Stimulated activated CD8-positive, alpha-beta memory T cell treated with anti-CD3 and anti-CD28 coated beads, Interleukin-2, amount 100 ng/mL, for 48 hours (primary cell): ENCODE results near the gene DLG2.

Source experiments
- DNase-seq, 2 donors: peaks; one replicate each; pipeline ENCODE4 v3.0.0-alpha.2; 2020; ENCODE audit warnings: low read depth in 2 of 2

The DLG2 gene

DNA sequence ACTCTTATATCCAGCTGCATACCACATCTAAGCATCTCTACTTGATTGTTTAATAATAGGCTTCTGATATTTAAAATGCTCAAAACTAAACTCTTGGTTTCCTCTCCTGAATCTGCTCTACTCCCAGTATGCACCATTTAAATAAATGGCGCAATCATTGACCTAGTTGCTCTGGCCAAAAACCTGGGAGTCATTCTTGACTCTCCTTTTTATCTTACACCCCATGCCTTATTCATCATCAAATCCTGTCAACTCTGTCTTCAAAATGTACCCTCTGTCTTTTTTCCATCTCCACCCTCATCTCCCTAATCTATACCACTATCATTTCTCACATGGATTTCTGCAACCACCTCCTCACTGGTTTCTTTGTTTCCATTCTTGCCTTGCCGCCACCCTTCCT is 1941.4 kb downstream of the DLG2 start:
- DNase-seq, result no peak

- no peak for DNase-seq
These were observed 1943.1 kb downstream of the DLG2 start for GRCh38 chr11:83684071-83684470.

DNA sequence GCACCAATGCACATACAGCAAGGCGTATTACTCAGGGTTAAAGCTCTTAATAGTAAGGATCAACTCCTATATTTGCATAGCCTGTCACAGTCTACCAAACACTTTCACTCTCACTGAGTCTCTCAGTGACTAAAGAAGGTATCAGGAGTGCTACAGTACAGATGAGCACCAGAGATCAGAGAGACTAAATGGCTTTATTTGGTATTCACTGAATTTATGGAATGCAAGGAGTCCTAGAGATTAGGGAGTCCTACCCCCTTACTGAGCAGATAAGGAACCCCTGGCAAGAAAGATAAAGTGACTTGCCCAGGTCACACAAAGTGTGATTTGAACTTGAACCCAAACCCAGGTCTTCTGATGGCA is 1944.6 kb downstream of the DLG2 start:
- no peak for DNase-seq

DNA sequence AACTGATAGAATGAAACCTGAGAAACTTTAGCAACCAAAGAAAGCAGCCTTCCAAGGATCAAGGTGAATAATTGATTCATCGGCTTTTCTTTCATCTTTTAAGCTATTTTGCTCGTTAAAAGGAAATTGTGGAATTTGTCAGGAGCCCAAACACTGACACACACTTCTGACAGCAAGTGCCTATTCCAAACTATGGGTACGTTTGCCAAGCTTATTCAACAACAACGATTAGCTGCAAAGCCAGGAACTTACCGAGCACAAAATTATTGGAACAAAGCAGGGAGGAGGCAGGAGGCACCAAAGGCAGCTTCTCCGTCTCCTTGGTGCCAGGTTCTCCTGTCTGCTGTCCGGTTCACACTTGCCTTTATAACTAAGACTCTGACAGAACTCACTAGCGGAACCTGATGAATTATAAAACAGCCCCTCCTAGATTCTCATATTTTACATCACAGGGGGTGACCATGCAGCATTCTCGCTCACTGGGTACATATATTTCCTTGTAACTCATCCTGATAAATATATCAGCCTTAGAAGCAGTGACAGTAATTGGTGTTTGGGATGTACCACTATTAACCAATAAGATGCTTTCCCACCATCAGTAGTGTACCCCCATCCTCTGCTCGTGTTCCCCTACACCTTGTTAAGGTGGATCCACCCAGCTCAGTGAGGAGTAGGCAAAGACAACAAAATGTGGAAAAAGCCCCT is 1945.1 kb downstream of the DLG2 start:
- DNase-seq, result no peak

GRCh38 chr11:83681031-83681781 is 1945.9 kb downstream of the DLG2 start:
- DNase-seq, result no peak

DNA sequence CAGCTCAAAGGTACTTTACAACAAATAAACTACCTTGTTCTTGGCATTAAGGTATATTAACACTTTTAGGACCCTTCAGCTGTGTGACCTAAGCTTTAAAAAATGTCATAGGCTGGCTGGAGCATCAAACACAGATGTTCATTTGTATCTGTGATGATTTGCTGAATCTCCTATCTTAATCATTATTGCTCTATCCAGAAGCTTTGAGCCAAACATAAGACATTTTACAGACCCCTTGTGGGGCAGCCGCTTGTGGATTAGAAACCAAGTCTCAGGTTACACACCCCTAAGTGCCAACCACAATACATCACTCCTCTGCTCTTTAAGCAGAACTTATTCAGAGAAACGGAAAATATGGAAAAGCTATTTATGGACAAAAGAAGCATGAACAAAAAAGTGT is 1946.8 kb downstream of the DLG2 start:
- DNase-seq, result no peak

- no peak for DNase-seq
These were observed 1948.1 kb downstream of the DLG2 start for GRCh38 chr11:83678831-83679584.

- DNase-seq, result no peak
These were observed 1949.4 kb downstream of the DLG2 start for GRCh38 chr11:83677730-83678129.

- no peak for DNase-seq
These were observed 1951.0 kb downstream of the DLG2 start for GRCh38 chr11:83676056-83676601.

- DNase-seq, result no peak
These were observed 1952.8 kb downstream of the DLG2 start for GRCh38 chr11:83674102-83674896.

- DNase-seq, result no peak
These were observed 1955.9 kb downstream of the DLG2 start for GRCh38 chr11:83671289-83671688.

GRCh38 chr11:83666149-83666548 is 1961.0 kb downstream of the DLG2 start:
- no peak for DNase-seq

GRCh38 chr11:83663988-83664387 is 1963.2 kb downstream of the DLG2 start:
- no peak for DNase-seq

DNA sequence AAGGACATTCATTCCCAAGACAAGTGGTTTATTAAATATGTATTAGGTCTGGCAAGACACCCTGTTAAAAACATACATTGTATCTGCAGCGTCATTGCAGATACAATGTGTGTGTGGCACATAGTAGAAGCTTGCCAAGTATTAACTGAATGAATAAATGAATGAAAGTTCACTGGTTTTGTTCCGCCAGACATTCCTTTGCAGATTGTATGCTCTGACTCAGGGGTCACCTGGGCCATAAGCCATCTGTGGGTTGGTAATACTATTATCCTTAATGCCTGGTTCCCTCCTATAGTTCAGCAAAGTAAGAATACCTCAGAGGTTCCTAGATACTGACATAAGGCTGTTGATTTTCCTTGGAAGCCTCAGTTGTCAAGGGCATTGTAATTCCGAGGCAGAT is 1963.7 kb downstream of the DLG2 start:
- no peak for DNase-seq

GRCh38 chr11:83662494-83662893 is 1964.7 kb downstream of the DLG2 start:
- DNase-seq, result no peak

DNA sequence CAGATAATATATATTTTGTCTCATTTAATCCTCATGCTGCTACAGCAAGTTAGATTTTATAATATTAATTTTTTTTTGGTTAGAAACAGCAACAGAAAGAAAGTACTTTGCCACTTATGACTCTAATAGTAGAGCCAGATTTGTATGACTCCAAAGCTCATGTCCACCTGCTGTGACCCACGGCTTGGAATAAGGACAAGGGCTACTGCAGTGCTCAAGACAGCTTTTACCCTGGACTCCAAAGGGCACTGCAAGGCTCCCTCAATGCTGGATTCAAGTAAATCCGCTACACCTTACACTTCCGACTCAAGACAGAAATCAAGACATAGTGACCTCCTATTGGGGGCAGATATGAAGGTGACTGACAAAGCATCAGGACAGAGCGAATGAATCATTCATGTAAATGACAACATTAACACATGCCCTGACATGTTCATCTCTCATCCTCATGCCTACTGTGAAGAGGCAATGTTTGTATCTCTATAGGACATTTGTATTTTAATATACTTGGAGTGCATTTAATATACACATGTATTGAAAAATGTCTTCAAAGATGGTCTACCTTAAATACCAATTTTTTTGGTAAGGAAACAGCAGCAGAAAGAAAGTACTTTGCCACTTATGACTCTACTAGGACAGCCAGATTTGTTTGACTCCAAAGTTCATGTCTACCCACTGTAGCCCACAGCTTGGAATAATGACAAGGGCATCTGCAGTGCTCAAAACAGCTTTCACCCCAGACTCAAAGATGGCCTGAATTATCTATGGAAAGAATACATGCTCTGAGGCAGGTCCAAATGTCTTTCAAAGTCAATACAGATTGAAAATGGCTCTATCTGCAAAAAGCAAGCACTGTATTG is 1965.4 kb downstream of the DLG2 start:
- DNase-seq, result no peak

DNA sequence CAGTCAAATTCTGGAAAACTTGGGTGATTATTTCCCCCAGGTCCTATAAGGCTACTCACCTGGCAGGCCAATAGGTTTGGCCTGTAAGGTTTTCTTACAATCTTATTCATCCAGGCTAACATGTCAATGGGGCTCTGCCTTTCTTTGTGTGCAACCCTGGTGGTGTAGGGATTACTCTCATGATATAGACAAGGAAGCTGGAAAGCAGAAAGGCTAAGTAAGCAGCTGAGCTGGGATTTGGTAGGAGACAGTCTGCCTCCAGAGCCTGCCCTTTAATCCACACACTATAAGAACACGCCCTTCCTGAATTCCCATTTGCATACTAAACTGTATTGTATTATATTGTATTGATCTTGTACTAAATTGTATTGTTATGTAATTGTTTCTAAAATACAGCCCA is 1967.7 kb downstream of the DLG2 start:
- no peak for DNase-seq

DNA sequence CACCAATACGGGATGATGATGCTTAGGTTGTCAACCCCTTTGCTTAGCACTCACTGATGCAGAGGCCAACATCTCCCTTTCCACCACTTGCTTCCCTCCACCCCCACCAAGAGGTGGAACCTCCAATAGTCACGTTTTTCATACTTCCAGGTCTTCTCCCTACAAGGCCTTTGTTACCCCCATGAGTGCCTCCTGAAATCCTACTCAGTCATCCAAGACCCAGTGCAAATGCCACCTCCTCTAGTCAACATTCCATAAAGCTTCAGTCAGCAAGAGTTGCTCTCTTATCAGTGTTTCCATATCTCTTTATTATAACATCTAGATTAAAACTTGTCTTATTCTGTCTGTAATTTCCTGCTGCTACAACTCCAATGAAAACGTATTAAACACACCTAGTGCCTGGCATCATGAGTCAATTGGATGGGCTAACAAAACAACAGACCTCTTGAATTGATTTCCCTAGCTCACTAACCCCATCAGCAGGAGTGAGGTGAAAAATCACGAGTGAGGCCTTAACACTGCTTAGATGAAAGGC is 1970.3 kb downstream of the DLG2 start:
- no peak for DNase-seq

- no peak for DNase-seq
These were observed 1971.2 kb downstream of the DLG2 start for GRCh38 chr11:83655976-83656375.

- DNase-seq, result no peak
These were observed 1977.7 kb downstream of the DLG2 start for GRCh38 chr11:83649528-83649855.
